Stimulated activated CD4-positive, alpha-beta T cell treated with anti-CD3 and anti-CD28 coated beads, Interleukin-1b, Interleukin-23, amount 100 ng/mL, for 48 hours (primary cell): Measurements from ENCODE around the gene NTSR1.

ENCODE experiments used
- DNase-seq: peaks from one replicate; pipeline ENCODE4 v3.0.0-alpha.2; 2020

Gene NTSR1

DNA sequence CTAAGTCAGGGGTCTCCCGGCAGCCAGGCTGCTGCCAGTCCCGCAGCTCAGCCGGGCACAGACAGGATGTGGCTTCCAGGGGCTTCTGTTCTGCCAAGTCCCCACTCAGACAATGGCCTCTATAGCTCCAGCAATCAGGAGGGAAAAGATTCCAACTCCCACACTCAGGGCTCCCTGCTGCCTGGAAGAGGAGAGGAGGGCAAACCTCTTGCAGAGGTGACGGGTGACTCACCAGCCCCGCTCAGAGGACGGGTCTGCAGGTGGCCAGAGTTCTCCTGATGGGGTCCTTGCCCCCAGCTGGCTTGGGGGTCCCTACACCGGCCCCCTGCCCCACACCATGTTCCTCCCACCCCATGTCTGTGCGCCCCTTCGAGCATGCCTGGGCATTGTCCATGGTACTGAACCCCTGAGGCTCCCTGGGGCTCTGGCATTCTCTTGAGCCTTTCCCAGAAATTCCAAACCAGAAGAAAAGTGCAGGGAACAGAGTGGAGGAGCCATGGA, 32.6 kb downstream of the NTSR1 start:
- DNase-seq = no peak

GRCh38 chr20:62741701-62742491, 33.3 kb downstream of the NTSR1 start:
- no peak for DNase-seq

DNA sequence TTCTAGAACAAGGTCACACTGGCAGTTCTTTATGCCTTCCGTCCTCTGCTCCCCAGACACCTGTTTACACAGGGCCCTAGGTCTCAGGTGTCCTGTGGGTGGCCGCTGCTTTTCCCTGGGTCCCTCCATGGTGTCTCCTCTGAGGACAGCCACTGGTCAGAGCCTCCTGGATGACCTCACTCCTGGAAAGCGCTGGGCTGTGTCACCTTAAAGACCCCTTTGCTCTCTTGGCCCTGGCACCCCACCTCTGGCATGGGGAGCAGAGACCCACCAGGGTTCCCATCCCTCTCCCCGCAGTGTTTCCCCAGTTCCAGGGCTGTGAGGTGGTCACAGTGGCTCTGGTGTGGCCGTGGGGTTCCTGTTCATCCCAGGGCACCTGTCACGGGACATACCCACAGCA, 33.9 kb downstream of the NTSR1 start:
- no peak for DNase-seq

GRCh38 chr20:62742979-62743776, 34.5 kb downstream of the NTSR1 start:
- no peak for DNase-seq

GRCh38 chr20:62743777-62744317, 35.2 kb downstream of the NTSR1 start:
- no peak for DNase-seq

GRCh38 chr20:62744741-62745191, 36.1 kb downstream of the NTSR1 start:
- DNase-seq = no peak

DNA sequence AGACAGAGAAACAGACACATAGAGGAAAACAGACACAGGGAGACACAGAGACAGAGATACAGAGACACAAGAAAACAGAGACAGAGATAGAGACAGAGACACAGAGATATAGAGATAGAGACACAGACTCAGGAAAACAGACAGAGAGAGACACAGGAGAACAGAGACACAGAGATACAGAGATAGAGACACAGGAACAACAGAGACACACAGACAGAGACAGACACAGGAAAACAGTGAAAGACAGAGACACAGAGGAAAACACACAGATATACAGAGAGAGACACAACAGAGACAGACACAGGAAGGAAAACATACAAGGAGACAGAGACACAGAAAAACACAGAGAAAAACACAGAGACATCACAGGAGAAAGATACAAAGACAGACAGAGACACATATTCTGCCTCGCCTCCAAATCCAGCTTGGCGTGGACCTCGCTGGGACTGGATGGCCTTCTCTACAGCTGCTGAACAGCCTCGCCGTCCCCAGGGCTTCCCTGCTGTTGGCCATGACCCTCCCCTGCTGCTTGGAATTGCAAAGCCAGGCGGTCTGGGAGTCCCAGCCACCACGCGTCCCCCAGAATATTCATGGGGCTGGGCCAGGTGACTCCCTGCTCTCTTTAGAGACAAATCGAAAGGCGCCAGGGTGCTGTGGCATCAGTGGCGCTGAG, 36.8 kb downstream of the NTSR1 start:
- DNase-seq = no peak

DNA sequence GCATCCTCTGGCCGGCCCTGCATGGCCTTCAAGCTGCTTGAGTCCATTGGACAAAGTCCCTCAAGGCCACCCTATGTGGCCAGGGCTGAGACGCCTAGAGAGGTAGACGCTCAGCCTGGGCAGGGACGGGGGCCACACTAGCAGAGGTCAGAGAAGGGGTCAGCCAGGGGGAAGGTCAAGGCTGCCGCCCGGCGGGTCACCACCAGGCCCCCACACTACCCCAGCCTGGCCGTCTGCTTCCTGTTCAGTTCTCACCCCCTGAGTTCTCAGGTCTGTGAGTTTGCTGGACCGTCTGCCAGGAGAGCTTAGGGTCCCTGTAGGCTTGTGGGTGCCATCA, 37.3 kb downstream of the NTSR1 start:
- DNase-seq = no peak

DNA sequence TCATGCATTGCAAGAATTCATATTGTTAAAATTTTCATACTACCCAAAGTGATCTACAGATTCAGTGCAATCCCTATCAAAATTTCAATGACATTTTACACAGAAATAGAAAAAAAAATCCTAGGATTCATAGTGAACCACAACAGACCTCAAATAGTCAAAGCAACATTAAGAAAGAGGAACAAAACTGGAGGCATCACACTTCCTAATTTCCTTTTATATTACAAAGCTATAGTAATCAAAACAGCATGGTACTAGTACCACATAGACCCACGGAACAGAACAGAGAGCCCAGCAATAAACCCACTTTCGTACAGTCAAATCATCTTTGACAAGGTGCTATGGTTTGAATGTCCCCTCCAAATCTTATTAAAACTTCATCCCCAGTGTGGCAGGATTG, 39.7 kb downstream of the NTSR1 start:
- no peak for DNase-seq

DNA sequence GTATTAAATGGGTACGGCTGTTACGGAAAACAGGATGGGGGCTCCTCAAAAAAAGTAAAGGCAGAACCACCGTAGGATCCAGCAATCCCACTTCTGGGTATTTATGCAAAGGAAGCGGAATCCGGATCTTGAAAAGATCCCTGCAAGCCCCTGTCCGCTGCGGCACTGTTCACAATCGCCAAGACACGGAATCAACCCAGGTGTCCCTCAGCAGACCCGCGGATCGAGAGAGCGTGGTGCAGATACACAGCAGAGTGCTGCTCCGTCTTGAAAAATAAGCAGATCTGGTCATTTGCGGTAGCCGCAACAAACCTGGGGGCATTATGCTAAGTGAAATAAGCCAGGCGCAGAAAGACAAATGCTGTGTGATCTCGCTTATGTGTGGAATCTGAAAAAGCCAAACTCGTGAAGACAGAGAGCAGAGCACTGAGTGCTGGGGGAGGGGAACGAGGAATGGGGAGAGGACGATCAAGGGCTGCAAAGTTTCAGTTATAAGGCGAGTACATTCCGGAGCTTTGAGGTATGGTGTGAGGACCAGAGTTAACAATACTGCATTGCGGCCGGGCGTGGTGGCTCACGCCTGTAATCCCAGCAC, 41.3 kb downstream of the NTSR1 start:
- no peak for DNase-seq

DNA sequence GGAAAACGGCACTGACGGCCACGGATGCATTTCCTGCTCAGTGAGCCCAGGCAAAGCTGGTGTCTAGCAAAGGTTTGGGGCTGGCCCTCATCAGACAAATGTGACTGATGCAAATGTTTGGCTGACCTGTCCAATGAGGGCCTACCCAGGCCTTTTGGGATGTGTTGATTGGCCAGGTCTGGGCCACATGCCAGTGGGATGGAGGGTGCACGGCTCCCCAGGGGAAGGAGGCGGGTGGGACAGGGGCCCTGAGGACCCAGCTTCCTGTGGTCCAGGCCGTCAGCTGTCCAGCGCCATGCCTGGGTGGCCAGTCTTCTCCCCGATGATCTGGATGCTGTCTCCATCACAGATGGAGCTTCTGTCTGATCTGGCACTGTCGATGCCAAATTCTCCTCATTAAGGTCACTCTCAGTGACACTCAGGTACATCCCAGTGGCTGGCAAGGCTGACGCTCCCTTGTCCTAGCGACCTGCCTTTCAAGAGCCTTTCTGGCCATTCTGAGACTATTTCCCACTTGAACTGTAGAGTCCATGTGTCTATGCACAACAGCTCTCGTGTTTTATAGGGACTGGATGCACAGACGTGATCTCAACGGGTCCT, 43.0 kb downstream of the NTSR1 start:
- no peak for DNase-seq

GRCh38 chr20:62752181-62752670, 43.6 kb downstream of the NTSR1 start:
- no peak for DNase-seq

- DNase-seq = no peak
Measured at GRCh38 chr20:62752671-62753501, 44.2 kb downstream of the NTSR1 start.

DNA sequence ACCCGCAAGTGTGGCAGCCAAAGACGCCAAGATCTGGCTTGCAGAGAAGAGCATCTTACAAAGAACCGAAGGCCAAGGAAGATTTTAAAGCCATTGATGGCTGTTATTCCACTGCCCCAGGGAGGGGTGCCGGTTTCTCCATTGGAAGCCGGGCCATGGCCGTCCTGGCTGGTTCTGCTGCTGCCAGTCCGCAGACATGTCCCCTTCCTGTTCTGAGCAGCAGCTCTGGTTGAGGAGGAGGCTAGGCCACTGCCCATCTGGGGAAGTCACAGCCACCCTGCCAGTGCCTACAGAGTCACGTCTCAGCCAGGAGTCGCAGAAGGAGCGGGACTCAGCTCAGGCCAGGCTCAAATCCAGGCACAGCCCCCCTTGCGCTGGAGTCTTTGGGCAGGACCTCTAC, 45.0 kb downstream of the NTSR1 start:
- no peak for DNase-seq

DNA sequence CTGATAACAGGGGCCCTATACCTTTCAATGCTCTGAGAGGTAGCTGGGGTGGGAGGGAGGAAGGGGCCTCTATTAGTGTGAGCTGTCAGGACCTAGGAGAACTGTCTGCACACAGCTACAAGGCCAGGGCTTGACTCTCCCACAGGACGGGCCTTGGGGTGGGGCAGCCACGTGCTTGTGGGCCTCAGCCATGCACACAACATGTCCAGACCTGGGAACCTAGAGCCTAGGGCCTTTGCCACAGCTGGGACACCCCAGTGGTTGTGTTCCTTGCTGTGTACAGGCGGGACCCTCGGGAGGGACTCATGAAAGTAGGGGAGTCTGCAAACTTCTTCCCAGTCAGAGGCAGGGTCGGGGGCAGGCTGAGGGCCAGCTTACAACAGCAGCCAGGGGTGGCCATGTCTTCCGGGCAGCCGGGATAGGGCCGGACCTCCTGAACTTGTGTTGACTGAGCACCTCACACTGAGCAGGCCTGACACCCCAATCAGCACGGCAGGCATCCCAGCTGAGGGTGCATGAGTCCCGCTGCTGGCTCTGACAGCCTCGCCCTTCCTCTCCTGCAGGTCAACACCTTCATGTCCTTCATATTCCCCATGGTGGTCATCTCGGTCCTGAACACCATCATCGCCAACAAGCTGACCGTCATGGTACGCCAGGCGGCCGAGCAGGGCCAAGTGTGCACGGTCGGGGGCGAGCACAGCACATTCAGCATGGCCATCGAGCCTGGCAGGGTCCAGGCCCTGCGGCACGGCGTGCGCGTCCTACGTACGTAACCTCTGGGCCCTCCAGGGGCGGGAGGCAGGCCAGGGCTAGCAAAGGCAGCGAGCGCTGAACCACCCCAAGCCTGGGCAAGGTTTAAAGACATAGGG, 45.7 kb downstream of the NTSR1 start:
- no peak for DNase-seq

- DNase-seq = no peak
Measured at GRCh38 chr20:62754991-62755356, 46.3 kb downstream of the NTSR1 start.

- DNase-seq = no peak
Measured at GRCh38 chr20:62755817-62756724, 47.4 kb downstream of the NTSR1 start.

- DNase-seq = no peak
Measured at GRCh38 chr20:62758226-62758912, 49.7 kb downstream of the NTSR1 start.

- no peak for DNase-seq
Measured at GRCh38 chr20:62759981-62760431, 51.4 kb downstream of the NTSR1 start.
